Measurements from ENCODE around the gene ZNRF4. TPM values are rescaled to one million over a fixed set of nuclear protein-coding genes. Genes with fewer than 3 reads are reported as not detected.
A peak's percentile ranks its signal among the peaks of the same experiment; 100 is the strongest.
"Not testable (repeated sequence)": the region's sequence is repeated elsewhere in the genome, so short reads cannot be mapped to it uniquely, and the experiment has no call there.

ZNRF4 gene
- not detected for total RNA-seq

DNA sequence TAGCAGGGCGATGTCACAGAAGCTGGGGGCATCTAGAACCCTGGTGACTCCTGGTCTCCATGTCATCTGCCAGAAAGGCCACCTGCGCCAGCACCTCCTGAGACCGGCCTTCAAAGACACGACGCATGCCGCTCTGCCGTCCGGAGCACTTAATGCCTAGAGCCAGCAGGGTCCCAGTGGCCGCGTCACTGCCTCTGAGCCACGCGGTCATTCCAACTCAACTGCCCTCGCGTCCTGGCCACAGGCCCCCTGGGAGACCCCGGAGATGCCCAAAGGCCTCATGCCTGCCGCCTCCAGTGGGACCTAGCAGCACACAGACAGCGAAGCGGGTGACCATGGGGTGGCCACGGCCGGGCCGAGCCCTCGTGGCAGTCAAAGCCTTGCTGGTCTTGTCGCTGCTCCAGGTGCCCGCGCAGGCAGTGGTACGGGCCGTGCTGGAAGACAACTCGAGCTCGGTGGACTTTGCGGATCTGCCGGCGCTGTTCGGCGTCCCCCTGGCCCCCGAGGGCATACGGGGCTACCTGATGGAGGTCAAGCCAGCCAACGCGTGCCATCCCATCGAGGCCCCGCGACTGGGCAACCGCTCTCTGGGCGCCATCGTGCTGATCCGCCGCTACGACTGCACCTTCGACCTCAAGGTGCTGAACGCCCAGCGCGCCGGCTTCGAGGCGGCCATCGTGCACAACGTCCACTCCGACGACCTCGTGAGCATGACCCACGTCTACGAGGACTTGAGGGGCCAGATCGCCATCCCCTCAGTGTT, at the start of gene ZNRF4:
ZNRF4 (plus strand) TSS at position 51 of the 763 bp plus-strand sequence; CDS start at position 126, 75 bp downstream.
- Histone ChIP-seq H3K4me3 (no peak within 1 kb of the TSS), H3K4me1 (no peaks in the 10 kb centered on the region), H3K9me3 (peaks cover 0 to 6% (median 0%) of the 10 kb centered on the region in 3 donors), H3K36me3 (no peaks in the 10 kb centered on the region), H3K27ac (no peak within 1 kb of the TSS), H3K27me3 (peaks cover 0 to 29% (median 0%) of the 10 kb centered on the region in 4 donors)
- DNase-seq, result no peak
- TF ChIP-seq, protein P1, sequence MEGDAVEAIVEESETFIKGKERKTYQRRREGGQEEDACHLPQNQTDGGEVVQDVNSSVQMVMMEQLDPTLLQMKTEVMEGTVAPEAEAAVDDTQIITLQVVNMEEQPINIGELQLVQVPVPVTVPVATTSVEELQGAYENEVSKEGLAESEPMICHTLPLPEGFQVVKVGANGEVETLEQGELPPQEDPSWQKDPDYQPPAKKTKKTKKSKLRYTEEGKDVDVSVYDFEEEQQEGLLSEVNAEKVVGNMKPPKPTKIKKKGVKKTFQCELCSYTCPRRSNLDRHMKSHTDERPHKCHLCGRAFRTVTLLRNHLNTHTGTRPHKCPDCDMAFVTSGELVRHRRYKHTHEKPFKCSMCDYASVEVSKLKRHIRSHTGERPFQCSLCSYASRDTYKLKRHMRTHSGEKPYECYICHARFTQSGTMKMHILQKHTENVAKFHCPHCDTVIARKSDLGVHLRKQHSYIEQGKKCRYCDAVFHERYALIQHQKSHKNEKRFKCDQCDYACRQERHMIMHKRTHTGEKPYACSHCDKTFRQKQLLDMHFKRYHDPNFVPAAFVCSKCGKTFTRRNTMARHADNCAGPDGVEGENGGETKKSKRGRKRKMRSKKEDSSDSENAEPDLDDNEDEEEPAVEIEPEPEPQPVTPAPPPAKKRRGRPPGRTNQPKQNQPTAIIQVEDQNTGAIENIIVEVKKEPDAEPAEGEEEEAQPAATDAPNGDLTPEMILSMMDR (IDR thresholded peaks at IDR 0.05), result no peak
- TF ChIP-seq POLR2A (IDR thresholded peaks at IDR 0.05), result no peak
- WGBS, 2 donors, result 92 to 94% methylated on average over 5 to 46 of the region's 62 CpGs
- intact Hi-C loops (cut with DNase I), result no loop called here

- H3K36me3 ChIP-seq; H3K4me3 ChIP-seq; DNase-seq; H3K27ac ChIP-seq; intact Hi-C loops (cut with DNase I); H3K4me1 ChIP-seq; H3K9me3 ChIP-seq: not testable (repeated sequence)
- peaks cover 0 to 22% (median 0%) of the 10 kb centered on the region in 4 donors for H3K27me3 ChIP-seq
- WGBS, 2 donors, result 74 to 88% methylated on average over 6 of the region's 6 CpGs
Measured at GRCh38 chr19:5406198-5406597, 49.0 kb upstream of the ZNRF4 start.

DNA sequence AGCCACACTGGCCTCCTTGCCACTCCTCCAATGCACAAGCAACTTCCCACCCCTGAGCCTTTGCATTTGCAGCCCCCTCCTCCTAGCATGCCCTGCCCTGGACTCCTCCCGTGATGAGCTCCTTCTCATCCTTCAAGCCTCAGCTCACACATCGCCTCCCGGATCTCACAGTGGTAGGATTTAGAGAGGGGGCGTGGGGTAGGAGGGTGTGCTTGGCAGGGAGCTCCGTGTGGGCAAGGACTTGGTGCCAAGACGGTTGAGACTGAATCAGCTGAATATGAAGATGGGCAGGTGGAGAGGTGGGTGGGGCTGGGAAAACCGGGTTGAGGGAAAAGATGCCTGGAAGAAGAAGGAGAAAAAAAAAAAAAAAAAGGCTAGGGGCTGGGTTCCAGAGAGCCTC, 48.4 kb upstream of the ZNRF4 start:
- intact Hi-C loops (cut with DNase I), result no loop called here

DNA sequence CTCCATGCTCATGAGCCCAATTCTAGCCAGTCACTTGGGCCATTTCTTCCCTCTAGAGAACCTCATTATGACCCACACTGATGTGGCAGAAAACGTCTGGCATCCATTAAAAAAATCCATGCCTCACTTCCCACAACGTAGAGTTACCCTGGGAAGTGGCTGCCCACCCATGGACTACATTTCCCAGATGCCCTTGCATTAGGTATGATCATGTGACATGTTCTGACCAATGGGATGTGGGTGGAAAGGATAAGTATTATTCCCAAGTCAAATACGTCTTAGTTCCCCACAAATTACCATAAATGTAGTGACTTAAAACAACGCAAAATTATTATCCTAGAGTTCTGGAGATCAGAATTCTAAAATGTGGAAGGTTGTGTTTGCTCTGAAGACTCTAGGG, 47.9 kb upstream of the ZNRF4 start:
- no peaks in the 10 kb centered on the region for H3K9me3 ChIP-seq
- WGBS, 2 donors, result 31 to 55% methylated on average over 4 of the region's 4 CpGs
- H3K27ac ChIP-seq, result no peak overlapping the region
- TF ChIP-seq, protein P1 (IDR thresholded peaks at IDR 0.05), result no peak
- no peak for TF ChIP-seq POLR2A (IDR thresholded peaks at IDR 0.05)
- no peak for DNase-seq
- no peak overlapping the region for H3K4me3 ChIP-seq
- no peaks in the 10 kb centered on the region for H3K4me1 ChIP-seq
- peaks cover 0 to 29% (median 0%) of the 10 kb centered on the region in 4 donors for H3K27me3 ChIP-seq
- intact Hi-C loops (cut with DNase I), result no loop called here
- H3K36me3 ChIP-seq, result no peaks in the 10 kb centered on the region

More for the DNA sequence above, 48.4 kb upstream of the ZNRF4 start:
- H3K4me3 ChIP-seq, result no peak overlapping the region
- peaks cover 0 to 24% (median 0%) of the 10 kb centered on the region in 4 donors for H3K27me3 ChIP-seq
- no peak for DNase-seq
- H3K9me3 ChIP-seq, result no peaks in the 10 kb centered on the region
- no peak overlapping the region for H3K27ac ChIP-seq
- H3K4me1 ChIP-seq, result no peaks in the 10 kb centered on the region
- WGBS, 2 donors, result 30 to 49% methylated on average over 5 to 7 of the region's 7 CpGs
- no peaks in the 10 kb centered on the region for H3K36me3 ChIP-seq
- TF ChIP-seq POLR2A (IDR thresholded peaks at IDR 0.05), result no peak
- TF ChIP-seq, protein P1 (IDR thresholded peaks at IDR 0.05), result no peak

GRCh38 chr19:5417495-5418436, 37.5 kb upstream of the ZNRF4 start:
- no peak for TF ChIP-seq POLR2A (IDR thresholded peaks at IDR 0.05)
- TF ChIP-seq, protein P1 (IDR thresholded peaks at IDR 0.05), result no peak
- DNase-seq, result no peak

More at GRCh38 chr19:5417495-5418436, 37.5 kb upstream of the ZNRF4 start:
- Histone ChIP-seq H3K36me3 (no peaks in the 10 kb centered on the region), H3K9me3 (no peaks in the 10 kb centered on the region), H3K4me3 (peak overlapping the region in 1 of 4 donors; percentile 41), H3K27me3 (peaks cover 0 to 86% (median 1%) of the 10 kb centered on the region in 4 donors), H3K4me1 (peaks cover 0 to 5% (median 0%) of the 10 kb centered on the region in 3 donors), H3K27ac (no peak overlapping the region)
- WGBS, 2 donors, result 20 to 33% methylated on average over 26 to 29 of the region's 29 CpGs
- intact Hi-C loops (cut with DNase I), result no loop called here
